Measurements from ENCODE around the gene FBXL7.

Gene FBXL7

DNA sequence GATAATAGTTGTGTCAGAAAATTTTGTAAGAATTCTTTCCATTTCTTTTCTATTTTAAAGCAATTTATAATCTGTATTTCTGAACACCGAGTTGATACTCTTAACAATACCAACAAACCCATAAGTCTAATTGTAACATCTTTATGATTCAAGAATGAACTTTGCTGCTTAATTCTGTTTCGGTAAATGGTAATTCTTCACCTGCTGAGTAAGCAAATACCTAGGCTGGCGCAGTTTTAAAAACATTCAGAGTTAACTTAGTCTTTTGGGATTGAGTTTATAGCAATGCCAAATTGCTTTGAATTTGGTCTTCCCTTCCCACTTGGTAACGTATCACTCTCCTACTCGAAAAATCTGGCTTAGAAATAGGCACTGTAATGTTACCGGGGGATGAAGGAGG is 456.6 kb downstream of the FBXL7 start:
- no peak for TF ChIP-seq TEAD4 (IDR thresholded peaks at IDR 0.05)
- no peak for TF ChIP-seq TAF1 (IDR thresholded peaks at IDR 0.05; ENCODE audit: low read depth)
- no peak for TF ChIP-seq TCF12 (IDR thresholded peaks at IDR 0.05; ENCODE audit: low read depth)
- TF ChIP-seq EP300 (IDR thresholded peaks at IDR 0.05; ENCODE audit: borderline replicate concordance), result no peak
- TF ChIP-seq FOXM1 (IDR thresholded peaks at IDR 0.05; ENCODE audit: borderline replicate concordance, low read depth), result no peak
- TF ChIP-seq, protein P1, sequence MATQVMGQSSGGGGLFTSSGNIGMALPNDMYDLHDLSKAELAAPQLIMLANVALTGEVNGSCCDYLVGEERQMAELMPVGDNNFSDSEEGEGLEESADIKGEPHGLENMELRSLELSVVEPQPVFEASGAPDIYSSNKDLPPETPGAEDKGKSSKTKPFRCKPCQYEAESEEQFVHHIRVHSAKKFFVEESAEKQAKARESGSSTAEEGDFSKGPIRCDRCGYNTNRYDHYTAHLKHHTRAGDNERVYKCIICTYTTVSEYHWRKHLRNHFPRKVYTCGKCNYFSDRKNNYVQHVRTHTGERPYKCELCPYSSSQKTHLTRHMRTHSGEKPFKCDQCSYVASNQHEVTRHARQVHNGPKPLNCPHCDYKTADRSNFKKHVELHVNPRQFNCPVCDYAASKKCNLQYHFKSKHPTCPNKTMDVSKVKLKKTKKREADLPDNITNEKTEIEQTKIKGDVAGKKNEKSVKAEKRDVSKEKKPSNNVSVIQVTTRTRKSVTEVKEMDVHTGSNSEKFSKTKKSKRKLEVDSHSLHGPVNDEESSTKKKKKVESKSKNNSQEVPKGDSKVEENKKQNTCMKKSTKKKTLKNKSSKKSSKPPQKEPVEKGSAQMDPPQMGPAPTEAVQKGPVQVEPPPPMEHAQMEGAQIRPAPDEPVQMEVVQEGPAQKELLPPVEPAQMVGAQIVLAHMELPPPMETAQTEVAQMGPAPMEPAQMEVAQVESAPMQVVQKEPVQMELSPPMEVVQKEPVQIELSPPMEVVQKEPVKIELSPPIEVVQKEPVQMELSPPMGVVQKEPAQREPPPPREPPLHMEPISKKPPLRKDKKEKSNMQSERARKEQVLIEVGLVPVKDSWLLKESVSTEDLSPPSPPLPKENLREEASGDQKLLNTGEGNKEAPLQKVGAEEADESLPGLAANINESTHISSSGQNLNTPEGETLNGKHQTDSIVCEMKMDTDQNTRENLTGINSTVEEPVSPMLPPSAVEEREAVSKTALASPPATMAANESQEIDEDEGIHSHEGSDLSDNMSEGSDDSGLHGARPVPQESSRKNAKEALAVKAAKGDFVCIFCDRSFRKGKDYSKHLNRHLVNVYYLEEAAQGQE (IDR thresholded peaks at IDR 0.05; ENCODE audit: low read depth), result no peak

DNA sequence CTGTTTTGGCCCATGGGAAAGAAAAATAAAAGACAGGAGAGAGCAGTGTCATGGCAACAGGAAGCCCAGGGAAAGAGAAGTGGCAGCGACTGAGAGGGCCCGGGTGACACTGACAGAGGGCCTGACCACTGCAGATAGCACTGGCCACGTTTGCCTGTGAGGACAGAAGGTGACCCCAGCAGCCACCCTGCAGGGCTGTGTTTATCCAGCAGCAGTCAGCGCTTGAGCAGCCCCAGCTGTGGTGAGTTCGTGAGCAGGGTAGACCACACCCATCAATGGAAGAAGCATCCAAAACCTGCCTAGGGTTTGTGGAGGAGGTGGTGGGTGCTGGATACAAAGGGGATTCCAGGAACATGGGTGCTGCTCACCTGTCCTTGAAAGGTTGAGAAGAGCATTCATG is 457.1 kb downstream of the FBXL7 start:
- TF ChIP-seq TAF1 (IDR thresholded peaks at IDR 0.05; ENCODE audit: low read depth), result no peak
- TF ChIP-seq, protein P2, sequence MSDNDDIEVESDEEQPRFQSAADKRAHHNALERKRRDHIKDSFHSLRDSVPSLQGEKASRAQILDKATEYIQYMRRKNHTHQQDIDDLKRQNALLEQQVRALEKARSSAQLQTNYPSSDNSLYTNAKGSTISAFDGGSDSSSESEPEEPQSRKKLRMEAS (IDR thresholded peaks at IDR 0.05), result no peak
- TF ChIP-seq RAD21 (IDR thresholded peaks at IDR 0.05; ENCODE audit: low read depth), result no peak
- no peak for TF ChIP-seq TCF12 (IDR thresholded peaks at IDR 0.05; ENCODE audit: low read depth)
- TF ChIP-seq NFIC (IDR thresholded peaks at IDR 0.05), result no peak
- TF ChIP-seq CEBPB (IDR thresholded peaks at IDR 0.05), result no peak
- TF ChIP-seq TEAD4 (IDR thresholded peaks at IDR 0.05), result no peak
- no peak for TF ChIP-seq FOXM1 (IDR thresholded peaks at IDR 0.05; ENCODE audit: borderline replicate concordance, low read depth)
- no peak for TF ChIP-seq CREB1 (IDR thresholded peaks at IDR 0.05; ENCODE audit: low read depth)

DNA sequence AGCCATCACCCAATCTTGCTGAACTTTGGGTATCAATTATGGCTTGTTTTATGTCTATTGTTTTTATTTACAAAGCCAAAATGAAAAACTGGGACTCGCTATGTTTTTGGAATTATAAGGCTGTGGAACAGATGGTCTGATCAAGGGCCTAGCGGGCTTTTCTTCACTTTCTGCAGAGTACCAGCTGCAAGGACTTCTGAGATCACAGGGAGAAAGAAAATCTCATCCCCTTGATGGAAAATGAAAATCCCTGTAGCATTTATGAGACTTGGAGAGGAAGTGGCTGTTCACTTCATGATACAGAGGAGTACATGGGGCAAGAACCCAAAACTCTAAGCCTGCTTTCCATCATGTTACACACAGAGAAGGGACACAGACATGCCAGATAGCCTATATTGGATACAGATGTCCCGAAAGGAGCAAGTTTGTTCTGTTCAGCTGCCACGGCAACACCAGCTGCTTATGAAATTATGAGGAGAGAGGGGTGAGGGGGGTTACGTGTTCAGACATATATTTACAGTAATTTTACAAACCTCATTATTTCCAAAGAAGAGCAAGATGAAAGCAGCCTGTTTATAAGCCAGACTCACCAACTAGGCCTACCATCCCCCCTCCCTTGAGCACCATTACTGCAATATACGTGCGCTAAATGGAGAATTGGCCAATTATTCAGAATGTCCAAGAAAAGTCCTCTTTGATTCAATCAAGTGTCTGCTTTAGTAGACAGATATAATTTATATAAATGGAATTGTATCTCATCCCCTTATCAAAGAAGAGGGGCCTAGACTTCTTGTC is 459.6 kb downstream of the FBXL7 start:
- TF ChIP-seq EP300 (IDR thresholded peaks at IDR 0.05; ENCODE audit: borderline replicate concordance) (no peak), TCF12 (IDR thresholded peaks at IDR 0.05; ENCODE audit: low read depth) (no peak), TAF1 (IDR thresholded peaks at IDR 0.05; ENCODE audit: low read depth) (no peak), TEAD4 (IDR thresholded peaks at IDR 0.05) (no peak), YY1 (IDR thresholded peaks at IDR 0.05; ENCODE audit: low read depth) (no peak)
- TF ChIP-seq, protein P1 (IDR thresholded peaks at IDR 0.05; ENCODE audit: low read depth), result no peak

DNA sequence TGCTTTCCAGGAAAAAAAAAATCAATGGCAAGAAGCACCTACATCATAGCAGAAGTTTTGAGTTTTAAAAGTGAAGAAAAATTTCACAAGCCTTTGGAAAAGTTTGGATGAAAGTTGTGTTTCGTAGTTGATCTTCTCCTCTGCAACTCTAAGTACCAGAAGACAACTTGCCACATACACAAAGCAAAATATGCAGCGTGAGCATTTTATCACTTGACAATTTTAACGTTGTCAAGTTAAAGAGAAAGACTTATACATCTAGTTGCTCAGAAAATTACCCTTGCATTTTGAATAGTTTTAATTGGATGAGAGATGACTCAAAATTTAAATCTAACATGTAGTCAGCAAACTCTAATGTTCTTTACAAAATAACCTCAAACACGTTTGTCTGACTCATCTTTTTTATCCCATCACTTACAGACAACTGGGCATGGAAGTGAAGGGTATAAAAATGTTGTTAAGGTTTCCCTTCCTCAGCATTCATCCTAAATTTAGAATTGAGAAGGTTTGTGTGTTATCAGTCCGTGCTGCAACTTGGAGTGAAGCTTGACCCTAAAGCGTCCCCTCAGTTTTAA is 466.2 kb downstream of the FBXL7 start:
- TF ChIP-seq EGR1 (IDR thresholded peaks at IDR 0.05) (no peak), CREB1 (IDR thresholded peaks at IDR 0.05; ENCODE audit: low read depth) (no peak), NFIC (IDR thresholded peaks at IDR 0.05) (no peak), RAD21 (IDR thresholded peaks at IDR 0.05; ENCODE audit: low read depth) (no peak), TCF12 (IDR thresholded peaks at IDR 0.05; ENCODE audit: low read depth) (no peak), TAF1 (IDR thresholded peaks at IDR 0.05; ENCODE audit: low read depth) (no peak), ZBTB7A (IDR thresholded peaks at IDR 0.05; ENCODE audit: low read depth) (no peak), EP300 (IDR thresholded peaks at IDR 0.05; ENCODE audit: borderline replicate concordance) (no peak), CEBPB (IDR thresholded peaks at IDR 0.05) (no peak), TEAD4 (IDR thresholded peaks at IDR 0.05) (no peak)
- TF ChIP-seq, protein P2 (IDR thresholded peaks at IDR 0.05), result no peak
- TF ChIP-seq, protein P1 (IDR thresholded peaks at IDR 0.05; ENCODE audit: low read depth), result no peak
- TF ChIP-seq, protein P3, sequence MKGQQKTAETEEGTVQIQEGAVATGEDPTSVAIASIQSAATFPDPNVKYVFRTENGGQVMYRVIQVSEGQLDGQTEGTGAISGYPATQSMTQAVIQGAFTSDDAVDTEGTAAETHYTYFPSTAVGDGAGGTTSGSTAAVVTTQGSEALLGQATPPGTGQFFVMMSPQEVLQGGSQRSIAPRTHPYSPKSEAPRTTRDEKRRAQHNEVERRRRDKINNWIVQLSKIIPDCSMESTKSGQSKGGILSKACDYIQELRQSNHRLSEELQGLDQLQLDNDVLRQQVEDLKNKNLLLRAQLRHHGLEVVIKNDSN (IDR thresholded peaks at IDR 0.05), result no peak

DNA sequence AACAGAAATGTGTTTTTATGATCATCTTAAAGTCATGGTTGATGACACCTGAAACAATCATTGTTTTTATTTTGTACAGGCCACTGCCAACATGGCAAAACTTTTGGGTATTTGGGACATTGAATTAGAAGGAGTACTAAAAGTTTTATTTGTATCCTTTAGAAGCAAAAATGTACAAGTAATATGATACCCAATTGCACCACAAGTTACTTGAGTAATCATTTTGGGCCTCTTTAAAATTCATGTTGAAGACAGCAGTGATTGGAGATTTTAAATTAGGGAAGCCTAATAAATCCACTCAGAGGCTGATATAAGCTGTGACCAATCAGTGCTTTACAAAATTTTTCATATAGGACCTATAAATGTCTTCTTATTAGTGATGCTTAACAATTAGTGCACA is 466.7 kb downstream of the FBXL7 start:
- TF ChIP-seq CEBPB (IDR thresholded peaks at IDR 0.05) (no peak), NFIC (IDR thresholded peaks at IDR 0.05) (no peak), EP300 (IDR thresholded peaks at IDR 0.05; ENCODE audit: borderline replicate concordance) (no peak), EGR1 (IDR thresholded peaks at IDR 0.05) (no peak), FOXM1 (IDR thresholded peaks at IDR 0.05; ENCODE audit: borderline replicate concordance, low read depth) (no peak), CREB1 (IDR thresholded peaks at IDR 0.05; ENCODE audit: low read depth) (no peak), RAD21 (IDR thresholded peaks at IDR 0.05; ENCODE audit: low read depth) (no peak), TCF12 (IDR thresholded peaks at IDR 0.05; ENCODE audit: low read depth) (no peak)
- TF ChIP-seq, protein P2 (IDR thresholded peaks at IDR 0.05), result no peak
- TF ChIP-seq, protein P1 (IDR thresholded peaks at IDR 0.05; ENCODE audit: low read depth), result no peak

Measured in Ishikawa (cell line).